OCI-M2 (cell line): ENCODE data around the gene IGF2BP3.

Experiments used
- DNase-seq: peaks from one replicate; lab custom pipeline; 2025; ENCODE audit not compliant: unreplicated experiment; lab: John Stamatoyannopoulos, UW

IGF2BP3 gene

DNA sequence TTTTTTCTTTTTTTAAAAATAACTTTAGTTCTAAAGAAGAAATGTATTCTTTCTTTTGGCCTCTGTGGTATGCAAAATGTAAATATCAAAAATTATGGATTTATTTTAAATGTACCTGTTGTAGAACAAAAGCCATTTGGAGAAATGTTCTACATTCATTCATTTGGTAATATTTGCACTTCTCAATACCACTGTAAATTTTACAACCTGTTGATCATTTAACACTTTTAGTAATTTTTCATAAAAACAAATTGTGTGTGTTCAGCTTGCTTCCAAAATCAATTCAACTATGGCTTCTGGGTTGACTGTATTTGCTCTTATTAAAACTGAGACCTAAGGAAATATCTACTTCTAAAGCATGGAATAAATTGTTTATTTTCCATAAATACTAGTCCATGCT lies 2.3 kb upstream of the IGF2BP3 start:
- no peak for DNase-seq

- no peak for DNase-seq
Observed at GRCh38 chr7:23472046-23472445, 1.8 kb upstream of the IGF2BP3 start.

DNA sequence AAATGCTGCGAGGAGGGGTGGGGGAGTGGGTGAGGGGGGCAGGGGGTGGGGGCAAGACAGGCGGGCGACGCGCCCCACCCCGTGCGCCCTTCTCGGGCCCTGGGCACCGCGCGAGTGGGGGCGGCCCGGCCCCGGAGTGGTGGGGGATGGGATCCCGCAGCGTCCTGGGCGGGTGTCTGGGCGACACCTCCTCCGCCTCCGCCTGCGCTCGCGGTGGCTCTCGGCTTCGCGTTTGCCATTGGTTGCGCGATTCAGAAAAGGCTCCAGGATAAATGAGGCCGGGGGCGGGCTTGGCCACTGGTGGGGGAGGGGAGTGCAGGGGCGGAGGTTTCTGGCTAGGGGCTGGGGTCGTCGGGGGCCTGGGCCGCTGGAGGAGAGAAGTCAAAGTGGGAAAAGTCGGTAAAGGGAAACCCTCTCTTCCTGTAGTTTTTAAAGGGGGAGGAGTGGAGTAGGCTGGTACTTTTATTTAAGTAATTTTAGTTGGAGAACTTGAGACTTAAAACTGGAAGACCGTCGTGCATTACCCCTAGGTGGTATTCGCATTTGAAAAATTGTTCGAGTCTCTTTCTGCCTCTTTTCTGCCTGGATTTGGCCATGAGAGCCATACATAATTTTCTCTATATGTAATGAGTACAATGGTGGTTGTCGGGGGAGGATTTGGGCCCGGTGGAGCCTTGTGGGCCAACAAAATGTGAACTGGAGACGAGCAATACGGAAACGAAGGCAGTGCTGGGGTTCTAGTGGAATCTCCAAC lies 992 bp upstream of the IGF2BP3 start:
- DNase-seq, result no peak

- DNase-seq, result no peak
Observed at GRCh38 chr7:23469961-23470250, 385 bp downstream of the IGF2BP3 start.

DNA sequence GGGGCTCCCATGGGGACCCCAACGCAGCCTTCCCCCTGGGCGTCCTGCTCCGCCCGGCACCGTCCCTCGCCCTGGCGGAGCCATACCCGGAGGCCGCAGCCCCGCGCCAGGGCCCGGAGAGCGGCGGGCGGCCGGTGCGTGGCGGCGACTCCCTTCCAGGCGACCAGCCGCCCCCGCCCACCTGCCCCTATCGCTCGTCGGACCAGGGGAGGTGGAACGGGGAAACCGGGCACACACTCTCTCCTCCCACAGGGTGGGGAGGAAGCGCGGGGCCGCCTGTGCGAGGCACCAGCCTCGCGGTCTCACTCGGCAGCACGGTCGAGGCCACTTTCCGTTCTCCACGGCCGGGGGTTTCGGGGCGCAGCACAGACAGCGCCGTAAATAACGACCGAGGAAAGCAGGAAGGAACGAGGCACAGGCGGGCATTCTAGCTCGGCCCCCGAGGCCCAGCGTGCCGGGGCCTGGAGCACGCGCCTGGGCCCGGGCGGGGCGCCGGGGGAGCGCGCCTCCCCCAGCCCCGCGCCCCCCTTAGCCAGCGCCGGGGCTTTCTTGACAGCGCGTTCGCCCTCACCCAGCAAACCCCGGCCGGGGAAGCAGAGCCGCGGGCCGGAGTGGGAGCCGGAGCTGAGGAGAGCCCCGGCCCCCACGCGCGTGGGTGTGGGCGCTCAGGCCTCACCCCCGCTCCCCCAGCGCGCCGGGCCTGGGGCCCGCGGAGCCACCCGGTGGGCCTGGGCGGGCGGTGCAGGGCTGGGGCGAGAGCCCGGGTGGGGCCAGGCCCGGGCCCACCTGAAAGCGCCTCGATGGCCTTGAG lies 936 bp downstream of the IGF2BP3 start:
- DNase-seq, result no peak

- no peak for DNase-seq
Observed at GRCh38 chr7:23468526-23469149, 1.7 kb downstream of the IGF2BP3 start.

- DNase-seq, result no peak
Observed at GRCh38 chr7:23467806-23468525, 2.3 kb downstream of the IGF2BP3 start.

- no peak for DNase-seq
Observed at GRCh38 chr7:23467291-23467805, 2.9 kb downstream of the IGF2BP3 start.

- DNase-seq, result no peak
Observed at GRCh38 chr7:23462846-23463245, 7.4 kb downstream of the IGF2BP3 start.

DNA sequence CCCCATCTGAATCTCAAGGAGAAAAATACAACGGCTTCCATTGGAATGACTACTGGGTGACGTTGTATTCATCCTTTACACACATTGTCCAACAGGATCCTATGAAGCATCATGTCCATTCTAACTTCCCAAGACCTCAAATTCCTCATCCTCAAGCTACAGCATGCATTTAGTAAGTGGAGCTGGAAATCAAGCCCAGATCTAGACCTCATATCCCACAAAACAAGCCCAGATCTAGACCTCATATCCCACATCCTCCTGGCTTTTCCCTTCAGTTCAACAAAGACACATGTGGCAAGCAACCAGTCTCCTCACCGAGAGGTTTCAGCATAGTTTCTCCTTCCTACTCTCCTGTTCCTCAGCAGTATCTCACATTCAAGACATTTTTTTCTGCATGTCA lies 12.2 kb downstream of the IGF2BP3 start:
- DNase-seq, result no peak

DNA sequence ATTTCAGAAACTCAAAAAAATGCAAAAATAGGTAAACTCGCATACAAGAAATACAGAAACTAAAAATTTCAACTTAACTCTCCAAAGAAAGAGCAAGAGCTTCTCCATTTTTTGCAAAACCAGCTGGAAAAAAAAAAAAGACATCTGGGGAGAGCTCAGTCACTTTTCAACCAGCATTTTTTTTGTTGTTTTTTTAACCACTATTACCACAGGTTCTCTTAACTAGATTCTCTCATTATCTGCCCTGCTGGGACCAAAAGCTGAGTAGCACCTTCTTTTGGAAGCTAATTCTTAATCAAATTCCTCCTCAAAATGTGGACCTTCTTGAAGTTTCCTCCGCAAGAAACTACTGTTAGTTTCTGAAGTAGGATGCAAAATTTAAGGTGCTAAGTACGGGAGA lies 14.2 kb downstream of the IGF2BP3 start:
- DNase-seq, result no peak

DNA sequence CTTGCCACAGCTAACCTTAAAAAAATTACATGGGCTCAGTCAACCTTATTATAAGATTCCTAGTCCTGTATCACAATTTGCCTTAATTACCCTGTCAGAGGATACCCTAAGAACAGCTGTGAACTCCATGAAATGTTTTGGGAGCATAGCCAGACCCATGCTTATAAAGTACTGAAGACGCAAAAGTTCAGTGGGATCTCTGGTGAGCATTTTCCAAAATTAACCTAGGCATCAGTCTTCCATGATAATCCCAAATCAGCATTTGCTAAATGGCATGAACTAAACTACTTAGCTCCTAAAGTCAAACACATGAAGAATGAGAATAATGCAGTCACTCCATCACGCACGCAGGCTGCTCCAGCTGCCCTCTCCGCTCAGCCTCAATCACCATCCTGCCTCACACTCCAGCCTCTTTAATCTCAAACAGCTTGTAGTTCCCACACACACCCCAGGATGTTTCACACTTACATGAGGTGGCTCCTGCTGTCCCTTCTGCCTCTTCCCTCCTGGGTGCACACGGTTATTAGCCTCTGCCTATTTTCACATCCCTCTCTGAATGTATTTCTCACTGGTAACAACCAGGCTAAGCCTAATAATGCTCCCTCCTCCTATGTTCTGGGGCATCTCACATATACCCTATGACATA lies 15.3 kb downstream of the IGF2BP3 start:
- DNase-seq, result no peak

DNA sequence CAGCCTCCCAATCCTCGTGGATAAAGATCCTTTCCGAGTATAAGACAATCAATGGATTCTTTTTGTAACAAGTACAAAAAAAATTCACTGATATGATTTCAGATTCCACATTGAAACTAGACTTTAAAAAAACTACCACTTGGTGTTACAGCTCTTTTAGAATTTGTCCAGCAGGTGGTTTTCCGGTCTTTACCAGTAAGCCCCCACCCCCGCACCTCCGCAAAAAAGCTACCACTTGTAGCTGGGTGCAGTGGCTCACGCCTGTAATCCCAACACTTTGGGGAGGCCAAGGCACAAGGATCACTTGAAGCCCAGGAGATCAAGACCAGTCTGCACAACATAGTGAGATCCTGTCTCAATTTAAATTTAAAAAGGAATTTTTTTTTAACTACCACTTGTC lies 19.8 kb downstream of the IGF2BP3 start:
- DNase-seq, result no peak

- DNase-seq, result no peak
Observed at GRCh38 chr7:23449941-23450340, 20.4 kb downstream of the IGF2BP3 start.

DNA sequence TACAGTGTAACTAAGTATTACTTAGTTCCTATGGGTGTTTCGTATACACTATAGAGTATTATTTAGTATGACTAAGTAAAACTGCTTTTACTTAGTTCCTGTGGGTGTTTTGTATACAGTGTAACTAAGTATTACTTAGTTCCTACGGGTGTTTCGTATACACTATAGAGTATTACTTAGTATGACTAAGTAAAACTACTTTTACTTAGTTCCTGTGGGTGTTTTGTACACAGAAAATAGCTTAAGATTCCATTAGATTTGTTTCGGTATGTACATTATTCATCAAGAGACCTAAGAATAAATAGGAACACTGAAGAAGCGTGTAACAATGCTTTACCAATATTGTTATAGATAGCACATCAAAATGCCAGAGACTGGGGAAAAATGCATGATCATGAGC lies 25.0 kb downstream of the IGF2BP3 start:
- DNase-seq, result no peak

- no peak for DNase-seq
Observed at GRCh38 chr7:23443974-23444373, 26.3 kb downstream of the IGF2BP3 start.

- no peak for DNase-seq
Observed at GRCh38 chr7:23438171-23438570, 32.1 kb downstream of the IGF2BP3 start.

DNA sequence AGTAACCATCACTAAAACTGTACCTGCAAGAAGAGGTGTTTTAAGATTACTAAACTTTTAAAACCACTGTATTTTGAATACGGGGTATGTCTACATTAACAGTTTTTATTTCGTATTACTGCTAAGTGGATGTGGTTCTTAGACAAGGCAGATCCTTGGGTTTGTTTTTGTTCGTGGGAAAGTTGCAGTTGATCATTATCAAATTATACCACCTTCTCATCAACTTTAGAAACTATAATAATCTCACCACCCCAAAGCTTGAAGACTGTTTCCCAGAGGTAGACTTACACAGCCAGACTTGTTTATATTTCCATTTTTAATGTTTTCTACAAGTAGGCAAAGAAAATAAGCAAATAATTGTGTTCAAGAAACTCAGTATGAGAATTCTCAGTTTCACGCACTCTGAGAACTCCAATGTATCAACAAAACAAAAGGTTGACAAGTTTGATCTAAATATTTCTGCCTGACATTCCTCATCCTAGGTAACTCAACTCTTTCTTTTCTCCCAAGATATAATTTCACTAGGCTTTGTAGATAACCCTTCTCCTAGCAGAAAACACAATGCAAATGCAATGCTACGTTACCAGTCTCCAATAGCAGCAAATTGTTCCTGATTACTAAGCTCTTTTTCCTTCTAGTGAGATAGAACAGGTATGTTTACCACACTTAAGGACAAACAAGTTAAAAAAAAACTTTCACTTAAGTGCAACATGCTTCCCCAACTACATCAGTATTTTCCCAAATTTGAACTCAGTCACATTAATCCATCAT lies 36.0 kb downstream of the IGF2BP3 start:
- no peak for DNase-seq

DNA sequence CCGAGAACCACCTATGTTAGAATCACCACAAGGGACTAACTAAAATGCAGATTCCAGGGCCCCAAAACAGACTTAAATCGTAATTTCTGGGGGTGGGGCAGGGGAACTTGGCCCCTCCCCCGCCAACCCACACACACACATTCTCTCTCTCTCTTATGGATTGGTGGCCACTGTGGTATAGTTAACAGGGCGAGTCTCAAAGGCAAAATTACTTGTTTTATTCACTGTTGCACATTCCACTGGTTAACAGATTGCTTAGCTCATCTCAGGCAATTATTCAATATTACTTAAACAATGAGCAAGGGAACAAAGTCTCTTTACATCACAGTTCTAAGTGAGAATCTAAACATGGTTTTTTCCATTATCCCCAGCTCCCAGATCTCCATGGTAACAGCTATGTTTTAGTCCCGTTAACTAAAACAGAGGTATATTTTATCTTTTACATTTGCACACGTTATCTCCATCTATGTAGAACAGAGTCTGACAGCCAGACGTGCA lies 38.5 kb downstream of the IGF2BP3 start:
- no peak for DNase-seq

DNA sequence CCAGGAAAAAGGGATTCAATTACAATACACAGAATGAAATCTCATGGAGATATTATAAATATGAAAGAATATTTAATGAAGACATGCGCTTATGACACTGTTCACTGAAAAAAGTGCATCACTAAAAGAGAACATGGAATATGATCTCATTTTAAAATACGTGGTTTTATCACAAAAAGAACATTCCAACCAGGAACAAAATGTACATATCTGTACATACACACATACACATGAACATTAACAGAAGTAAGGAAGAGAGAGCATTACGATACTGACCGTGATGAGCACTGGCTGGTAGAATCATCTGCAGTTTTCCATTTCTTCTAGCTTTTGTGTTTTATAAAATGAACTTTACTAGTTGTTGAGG lies 39.4 kb downstream of the IGF2BP3 start:
- no peak for DNase-seq
